SK-N-MC (cell line): ENCODE measurements around the gene PTGER4.

Experiments used
- EZH2 ChIP-seq: fragments of 200-600 bp; sonication (generic); IDR thresholded peaks from one replicate; pipeline ENCODE4 v1.6.1; 2017; ENCODE audit warnings: antibody characterized with exemption
- FOXP2 ChIP-seq: optimal IDR thresholded peaks from 2 replicates; pipeline ENCODE3; 2011; ENCODE audit warnings: mild to moderate bottlenecking, moderate library complexity; ENCODE audit not compliant: insufficient read depth; ENCODE audit errors: extremely low read length, control extremely low read depth

GRCh38 chr5:40685193-40685592 lies 5.5 kb downstream of the PTGER4 start:
- TF ChIP-seq FOXP2 (no peak), EZH2 (no peak)
